ENCODE data around the gene PHLPP2.
"Not testable (repeated sequence)": the region's sequence is repeated elsewhere in the genome, so short reads cannot be mapped to it uniquely, and the experiment has no call there.

PHLPP2 gene

DNA sequence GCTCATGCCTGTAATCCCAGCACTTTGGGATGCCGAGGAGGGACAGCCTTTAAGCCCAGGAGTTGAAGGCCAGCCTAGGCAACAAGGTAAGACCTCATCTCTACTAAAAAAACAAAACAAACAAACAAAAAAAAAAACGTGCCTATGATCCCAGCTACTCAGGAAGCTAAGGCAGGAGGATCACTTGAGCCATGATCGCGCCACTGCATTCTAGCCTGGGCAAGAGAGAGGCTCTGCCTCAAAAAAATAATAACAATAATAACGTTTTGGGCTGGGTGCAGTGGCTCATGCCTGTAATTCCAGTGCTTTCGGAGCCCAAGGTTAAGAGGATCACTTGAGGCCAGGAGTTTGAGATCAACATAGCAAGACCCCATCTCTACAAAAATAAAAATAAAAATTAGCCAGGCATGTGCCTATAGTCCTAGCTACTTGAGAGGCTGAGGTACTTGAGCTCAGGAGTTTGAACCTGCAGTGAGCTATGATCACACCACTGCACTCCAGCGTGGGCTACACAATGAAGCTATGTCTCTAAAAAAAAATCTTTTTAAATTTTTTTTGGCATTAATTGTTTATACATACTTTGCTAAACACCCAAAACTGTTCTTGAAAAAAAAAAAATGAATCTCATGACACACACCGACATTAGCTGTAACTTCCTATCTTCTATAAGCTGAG, 3.3 kb downstream of the PHLPP2 start:
- DNase-seq (ENCODE audit: low read depth in 3 of 3): no peak

DNA sequence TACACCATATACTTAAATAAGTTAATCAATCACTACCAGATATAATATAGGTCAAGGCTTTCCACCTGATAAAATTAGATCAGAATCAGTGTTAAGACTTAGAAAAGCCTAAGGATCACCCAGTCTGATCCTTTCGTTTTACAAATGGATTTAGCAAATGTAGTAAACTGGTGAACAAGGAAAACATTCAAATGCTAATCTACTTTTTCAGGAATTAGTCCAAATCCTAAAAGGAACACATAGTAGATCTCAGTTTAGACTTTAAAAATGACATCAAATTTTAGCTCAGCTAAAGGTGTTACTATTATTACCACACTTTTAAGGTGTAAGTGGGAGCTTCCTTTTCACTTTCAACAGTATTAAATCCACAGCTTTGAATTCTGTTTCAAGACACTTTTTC, 12.0 kb downstream of the PHLPP2 start:
- no peak for DNase-seq (ENCODE audit: low read depth in 3 of 3)

GRCh38 chr16:71711789-71712188, 12.7 kb downstream of the PHLPP2 start:
- DNase-seq (ENCODE audit: low read depth in 3 of 3): no peak

DNA sequence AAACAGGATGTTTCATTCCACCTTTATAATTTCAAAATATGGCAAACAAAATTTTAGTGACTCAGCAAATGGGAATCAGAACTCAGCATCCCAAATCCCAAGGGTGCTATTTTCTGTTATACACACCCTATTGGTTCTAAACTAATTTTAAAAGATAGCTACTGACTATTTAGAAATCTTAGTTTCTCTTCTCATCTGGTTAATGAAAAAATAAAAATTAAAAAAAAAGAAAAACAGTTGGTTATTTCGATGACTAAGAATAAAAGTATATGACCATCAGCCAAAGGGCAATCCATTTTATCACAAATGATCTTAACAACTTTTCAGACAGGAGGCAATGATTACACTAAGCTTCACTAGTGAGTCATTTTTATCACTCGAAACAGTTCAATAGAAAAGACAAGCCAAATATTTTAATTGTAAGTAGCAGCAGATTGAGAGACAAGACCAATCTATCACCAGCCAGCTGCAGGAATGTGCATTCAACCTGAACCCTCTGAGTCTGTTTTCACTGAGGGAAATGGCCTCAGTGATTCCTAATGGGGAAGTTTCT, 15.2 kb downstream of the PHLPP2 start:
- no peak for DNase-seq (ENCODE audit: low read depth in 3 of 3)

GRCh38 chr16:71708696-71709095, 15.8 kb downstream of the PHLPP2 start:
- no peak for DNase-seq (ENCODE audit: low read depth in 3 of 3)

DNA sequence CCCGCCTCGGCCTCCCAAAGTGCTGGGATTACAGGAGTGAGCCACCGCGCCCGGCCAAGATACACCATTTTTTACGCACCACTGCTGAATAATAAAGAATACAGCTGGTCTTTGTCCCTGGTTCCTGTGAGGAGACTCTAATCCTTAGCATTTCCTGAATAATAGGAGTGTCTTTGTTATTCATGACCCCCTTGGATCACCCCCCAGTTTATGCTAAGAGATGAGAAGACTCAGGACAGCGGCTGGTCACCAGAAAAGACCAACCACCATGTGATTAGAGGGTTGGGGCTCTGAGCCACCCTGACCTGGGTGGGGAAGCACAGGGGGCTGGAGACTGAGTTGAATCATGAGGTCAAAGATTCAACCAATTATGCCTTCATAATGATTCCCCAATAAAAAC, 17.3 kb downstream of the PHLPP2 start:
- no peak for DNase-seq (ENCODE audit: low read depth in 3 of 3)

GRCh38 chr16:71706046-71706445, 18.5 kb downstream of the PHLPP2 start:
- no peak for DNase-seq (ENCODE audit: low read depth in 3 of 3)

- no peak for DNase-seq (ENCODE audit: low read depth in 3 of 3)
These were observed 21.2 kb downstream of the PHLPP2 start for GRCh38 chr16:71703333-71703732.

GRCh38 chr16:71700831-71701230, 23.7 kb downstream of the PHLPP2 start:
- no peak for DNase-seq (ENCODE audit: low read depth in 3 of 3)

GRCh38 chr16:71698491-71698890, 26.0 kb downstream of the PHLPP2 start:
- no peak for DNase-seq (ENCODE audit: low read depth in 3 of 3)

- no peak for DNase-seq (ENCODE audit: low read depth in 3 of 3)
These were observed 31.3 kb downstream of the PHLPP2 start for GRCh38 chr16:71693164-71693563.

DNA sequence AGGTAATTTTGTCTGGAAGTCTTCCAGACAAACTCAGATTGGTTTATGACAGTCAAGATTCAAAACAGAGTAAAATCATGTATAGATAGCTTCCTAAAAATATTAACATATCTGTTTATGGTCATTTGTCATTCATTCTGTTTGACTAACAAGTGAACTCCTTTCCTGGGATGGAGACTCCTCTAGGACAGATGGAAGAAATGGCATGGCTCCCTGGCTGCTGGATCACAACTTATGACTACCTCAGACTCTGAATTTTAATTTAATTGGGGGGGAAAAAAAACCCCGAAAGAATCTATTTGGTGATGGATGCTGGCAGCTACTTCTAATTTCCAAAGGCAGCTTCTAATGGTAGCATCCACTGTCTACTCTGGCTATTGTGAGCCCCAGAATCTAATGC, 34.6 kb downstream of the PHLPP2 start:
- no peak for DNase-seq (ENCODE audit: low read depth in 3 of 3)

DNA sequence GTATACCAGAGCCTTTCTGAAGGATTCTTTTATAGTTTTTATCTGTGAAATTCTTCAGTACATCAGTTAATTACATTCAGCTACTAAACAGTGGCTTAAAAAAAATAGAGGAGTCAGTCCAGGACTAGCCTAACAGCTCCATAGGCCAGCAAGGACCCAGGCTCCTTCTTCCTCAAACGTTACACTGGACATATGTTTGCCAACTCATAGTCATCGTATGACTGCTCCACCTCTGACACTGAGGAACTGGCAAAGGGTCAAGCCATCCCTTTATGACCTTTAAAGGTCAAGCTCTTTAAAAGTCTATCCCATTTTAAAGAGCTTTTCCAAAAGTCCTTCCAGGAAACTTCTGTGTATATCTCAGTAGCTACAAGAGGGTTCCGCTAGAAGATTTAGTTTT, 36.6 kb downstream of the PHLPP2 start:
- no peak for DNase-seq (ENCODE audit: low read depth in 3 of 3)

DNA sequence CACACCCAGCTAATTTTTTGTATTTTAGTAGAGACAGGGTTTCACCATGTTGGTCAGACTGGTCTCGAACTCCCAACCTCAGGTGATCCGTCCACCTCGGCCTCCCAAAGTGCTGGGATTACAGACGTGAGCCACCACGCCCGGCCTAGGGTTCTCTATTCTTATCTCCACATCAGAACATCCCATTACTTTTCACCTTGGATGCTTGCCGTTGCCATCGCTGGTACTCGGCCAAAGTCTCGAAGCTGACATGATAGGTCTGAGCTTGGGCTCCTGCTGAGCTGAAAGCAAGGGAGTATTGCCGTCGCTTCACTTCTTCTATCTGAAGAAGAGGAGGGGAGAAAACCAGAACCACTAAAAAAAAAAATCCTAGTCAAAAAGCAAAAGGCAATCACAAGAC, 40.2 kb downstream of the PHLPP2 start:
- not testable (repeated sequence) for DNase-seq (ENCODE audit: low read depth in 3 of 3)

- DNase-seq (ENCODE audit: low read depth in 3 of 3): no peak
These were observed 43.1 kb downstream of the PHLPP2 start for GRCh38 chr16:71681360-71681759.

- no peak for DNase-seq (ENCODE audit: low read depth in 3 of 3)
These were observed 48.3 kb downstream of the PHLPP2 start for GRCh38 chr16:71676236-71676635.

GRCh38 chr16:71675380-71675779, 49.1 kb downstream of the PHLPP2 start:
- no peak for DNase-seq (ENCODE audit: low read depth in 3 of 3)

DNA sequence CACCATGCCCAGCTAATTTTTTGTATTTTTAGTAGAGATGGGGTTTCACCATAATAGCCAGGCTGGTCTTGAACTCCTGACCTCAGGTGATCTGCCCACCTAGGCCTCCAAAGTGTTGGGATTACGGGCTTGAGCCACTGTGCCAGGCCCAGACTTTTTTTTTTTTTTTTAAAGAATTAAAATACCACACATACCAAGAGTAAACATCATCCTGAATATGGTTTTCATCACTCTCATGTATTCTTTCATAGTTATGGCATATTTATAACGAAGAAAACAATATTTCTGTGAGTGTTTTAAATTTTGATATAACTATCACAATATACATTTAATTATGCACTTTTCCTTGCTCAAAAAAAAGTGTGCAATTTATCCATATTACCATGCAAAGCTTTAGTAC, 50.3 kb downstream of the PHLPP2 start:
- DNase-seq (ENCODE audit: low read depth in 3 of 3): no peak

DNA sequence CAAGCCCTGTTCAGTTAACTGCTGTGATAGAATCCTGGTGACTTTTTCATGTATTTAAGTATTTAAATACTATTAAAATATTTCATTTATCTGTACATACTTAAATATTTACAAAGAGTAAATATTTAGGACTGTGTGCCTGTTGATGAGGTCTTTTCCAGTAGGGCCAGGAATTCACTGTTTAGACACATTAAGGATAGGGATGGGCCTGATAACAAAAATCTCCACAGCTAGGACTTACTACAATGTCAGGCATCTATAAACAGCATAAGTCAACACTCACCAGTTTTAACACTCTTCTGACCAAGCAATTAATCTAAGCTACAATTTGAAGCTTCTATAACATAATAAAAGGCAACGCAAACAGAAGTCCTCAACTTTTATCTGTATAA, 50.9 kb downstream of the PHLPP2 start:
- no peak for DNase-seq (ENCODE audit: low read depth in 3 of 3)

GRCh38 chr16:71672803-71673581, 51.5 kb downstream of the PHLPP2 start:
- DNase-seq (ENCODE audit: low read depth in 3 of 3): no peak

GRCh38 chr16:71672125-71672524, 52.4 kb downstream of the PHLPP2 start:
- no peak for DNase-seq (ENCODE audit: low read depth in 3 of 3)

GRCh38 chr16:71671165-71671564, 53.3 kb downstream of the PHLPP2 start:
- DNase-seq (ENCODE audit: low read depth in 3 of 3): no peak

GRCh38 chr16:71670537-71670936, 54.0 kb downstream of the PHLPP2 start:
- no peak for DNase-seq (ENCODE audit: low read depth in 3 of 3)
